ENCODE measurements around the gene FGF1.

DNA sequence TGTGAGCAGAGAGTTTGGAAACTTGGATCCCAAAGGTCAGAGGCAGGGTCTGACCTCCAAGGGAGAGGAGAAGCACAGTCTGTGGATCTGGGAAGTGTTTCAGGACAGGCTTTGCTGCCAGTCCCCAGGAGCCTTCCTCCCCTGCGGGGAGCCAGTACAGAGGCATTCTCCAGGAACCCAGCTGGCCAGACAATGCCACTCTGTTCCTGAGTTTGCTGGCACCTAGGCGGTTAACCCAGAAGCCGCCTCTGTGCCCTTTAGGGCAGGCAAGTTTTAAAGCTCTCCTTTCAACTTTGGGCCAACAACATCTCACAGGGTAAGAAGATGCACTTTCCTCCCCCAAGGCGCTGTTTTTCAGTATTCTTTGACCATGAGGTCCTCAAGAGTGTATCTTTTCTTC lies 37.0 kb upstream of the FGF1 start:
- no peak for TF ChIP-seq EP300 (IDR thresholded peaks at IDR 0.05; ENCODE audit: borderline replicate concordance in 1 of 2, low read depth in 1 of 2, low read length in 1 of 2)
- TF ChIP-seq SMC3 (IDR thresholded peaks at IDR 0.05; ENCODE audit: low read depth, low read length), result no peak
- TF ChIP-seq, protein P1, sequence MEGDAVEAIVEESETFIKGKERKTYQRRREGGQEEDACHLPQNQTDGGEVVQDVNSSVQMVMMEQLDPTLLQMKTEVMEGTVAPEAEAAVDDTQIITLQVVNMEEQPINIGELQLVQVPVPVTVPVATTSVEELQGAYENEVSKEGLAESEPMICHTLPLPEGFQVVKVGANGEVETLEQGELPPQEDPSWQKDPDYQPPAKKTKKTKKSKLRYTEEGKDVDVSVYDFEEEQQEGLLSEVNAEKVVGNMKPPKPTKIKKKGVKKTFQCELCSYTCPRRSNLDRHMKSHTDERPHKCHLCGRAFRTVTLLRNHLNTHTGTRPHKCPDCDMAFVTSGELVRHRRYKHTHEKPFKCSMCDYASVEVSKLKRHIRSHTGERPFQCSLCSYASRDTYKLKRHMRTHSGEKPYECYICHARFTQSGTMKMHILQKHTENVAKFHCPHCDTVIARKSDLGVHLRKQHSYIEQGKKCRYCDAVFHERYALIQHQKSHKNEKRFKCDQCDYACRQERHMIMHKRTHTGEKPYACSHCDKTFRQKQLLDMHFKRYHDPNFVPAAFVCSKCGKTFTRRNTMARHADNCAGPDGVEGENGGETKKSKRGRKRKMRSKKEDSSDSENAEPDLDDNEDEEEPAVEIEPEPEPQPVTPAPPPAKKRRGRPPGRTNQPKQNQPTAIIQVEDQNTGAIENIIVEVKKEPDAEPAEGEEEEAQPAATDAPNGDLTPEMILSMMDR (IDR thresholded peaks at IDR 0.05), result no peak
- TF ChIP-seq REST (IDR thresholded peaks at IDR 0.05; ENCODE audit: low read depth, low read length), result no peak
- TF ChIP-seq, protein P2, sequence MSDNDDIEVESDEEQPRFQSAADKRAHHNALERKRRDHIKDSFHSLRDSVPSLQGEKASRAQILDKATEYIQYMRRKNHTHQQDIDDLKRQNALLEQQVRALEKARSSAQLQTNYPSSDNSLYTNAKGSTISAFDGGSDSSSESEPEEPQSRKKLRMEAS (IDR thresholded peaks at IDR 0.05; ENCODE audit: low read depth), result no peak
- no peak for TF ChIP-seq POLR2AphosphoS5 (IDR thresholded peaks at IDR 0.05; ENCODE audit: low read depth, low read length)
- no peak for TF ChIP-seq RAD21 (IDR thresholded peaks at IDR 0.05; ENCODE audit: low read length)
